OCI-LY1 (cell line): ENCODE data around the gene WHAMM.

Experiments
- H2AFZ ChIP-seq: fragments of 200-600 bp; sonication (generic), shearing (Covaris generic); 2 replicates; pipeline ENCODE4 v1.6.0; 2014; ENCODE audit warnings: antibody characterized with exemption, mild to moderate bottlenecking, low read length
- H3F3A ChIP-seq: fragments of 200-600 bp; sonication (generic), shearing (Covaris generic); 2 replicates; pipeline ENCODE4 v1.6.0; 2014; ENCODE audit warnings: mild to moderate bottlenecking, antibody characterized with exemption, low read length, moderate library complexity; ENCODE audit not compliant: insufficient read depth
- H3K27ac ChIP-seq: fragments of 200-600 bp; sonication (generic); 2 replicates; pipeline ENCODE4 v1.5.1; 2014; ENCODE audit warnings: low read length, mixed run types, mild to moderate bottlenecking, low read depth; ENCODE audit not compliant: poor library complexity, severe bottlenecking
- H3K27me3 ChIP-seq: fragments of 200-600 bp; sonication (generic); 2 replicates; pipeline ENCODE4 v1.6.0; 2014; ENCODE audit warnings: antibody characterized with exemption, mild to moderate bottlenecking, low read length, moderate library complexity; ENCODE audit not compliant: insufficient read depth
- H3K36me3 ChIP-seq: fragments of 200-600 bp; sonication (generic); 2 replicates; pipeline ENCODE4 v1.6.1; 2014; ENCODE audit warnings: mild to moderate bottlenecking, antibody characterized with exemption, low read length, moderate library complexity, mixed read lengths; ENCODE audit not compliant: insufficient read depth
- H3K4me1 ChIP-seq: fragments of 200-600 bp; sonication (generic); 2 replicates; pipeline ENCODE4 v1.5.1; 2014; ENCODE audit warnings: mild to moderate bottlenecking, low read length, moderate library complexity; ENCODE audit not compliant: insufficient read depth, severe bottlenecking
- H3K4me2 ChIP-seq: fragments of 200-600 bp; sonication (generic), shearing (Covaris generic); 2 replicates; pipeline ENCODE4 v1.6.1; 2014; ENCODE audit warnings: low read length
- H3K4me3 ChIP-seq: fragments of 200-600 bp; sonication (generic); 2 replicates; pipeline ENCODE4 v1.5.1; 2014; ENCODE audit warnings: low read length, low read depth, mild to moderate bottlenecking, mixed read lengths; ENCODE audit not compliant: poor library complexity, severe bottlenecking
- H3K79me2 ChIP-seq: fragments of 200-600 bp; shearing (Covaris generic); 2 replicates; pipeline ENCODE4 v1.6.1; 2016; ENCODE audit warnings: mixed run types, low read length, mixed read lengths; ENCODE audit not compliant: insufficient read depth
- H3K9ac ChIP-seq: fragments of 200-600 bp; sonication (generic), shearing (Covaris generic); 2 replicates; pipeline ENCODE4 v1.6.1; 2014; ENCODE audit warnings: mild to moderate bottlenecking, low read length, mixed read lengths
- H3K9me2 ChIP-seq: fragments of 200-600 bp; sonication (generic), shearing (Covaris generic); 2 replicates; pipeline ENCODE4 v1.6.1; 2014; ENCODE audit warnings: low read depth, mild to moderate bottlenecking, low read length, mixed read lengths
- H3K9me3 ChIP-seq: fragments of 200-600 bp; shearing (Covaris generic); 2 replicates; pipeline ENCODE4 v1.6.1; 2014; ENCODE audit warnings: low read length, mixed read lengths
- H4K20me1 ChIP-seq: fragments of 200-600 bp; sonication (generic), shearing (Covaris generic); 2 replicates; pipeline ENCODE4 v1.6.0; 2016; ENCODE audit warnings: mild to moderate bottlenecking, low read length; ENCODE audit not compliant: insufficient read depth
- CTCF ChIP-seq: fragments of 200-600 bp; sonication (generic), shearing (Covaris generic); IDR thresholded peaks from 2 replicates; pipeline ENCODE4 v1.5.1; 2017; ENCODE audit warnings: mild to moderate bottlenecking, antibody characterized with exemption, low read length, moderate library complexity, mixed read lengths
- EZH2 ChIP-seq: fragments of 200-600 bp; sonication (generic), shearing (Covaris generic); IDR thresholded peaks from 2 replicates; pipeline ENCODE4 v1.8.0; 2017; ENCODE audit warnings: borderline replicate concordance, mixed run types, mild to moderate bottlenecking, antibody characterized with exemption, low read length, moderate library complexity, mixed read lengths

The WHAMM gene

GRCh38 chr15:82771789-82772607, 37.4 kb upstream of the WHAMM start:
- H4K20me1 ChIP-seq: no peaks in the 10 kb centered on the region
- no peaks in the 10 kb centered on the region for H3K79me2 ChIP-seq
- H3K36me3 ChIP-seq: no peaks in the 10 kb centered on the region
- TF ChIP-seq EZH2 (no peak), CTCF (no peak)
- no peaks in the 10 kb centered on the region for H3K9me2 ChIP-seq
- no peak overlapping the region for H3K27ac ChIP-seq
- no peak overlapping the region for H3K4me2 ChIP-seq
- H2AFZ ChIP-seq: no peak overlapping the region
- no peaks in the 10 kb centered on the region for H3K4me1 ChIP-seq
- no peaks in the 10 kb centered on the region for H3K9me3 ChIP-seq
- H3K9ac ChIP-seq: no peak overlapping the region
- H3K4me3 ChIP-seq: no peak overlapping the region
- H3F3A ChIP-seq: no peaks in the 10 kb centered on the region
- H3K27me3 ChIP-seq: no peaks in the 10 kb centered on the region

- Histone ChIP-seq H3F3A (no peaks in the 10 kb centered on the region), H3K4me2 (no peak overlapping the region), H3K9me2 (no peaks in the 10 kb centered on the region), H3K36me3 (no peaks in the 10 kb centered on the region), H3K27ac (no peak overlapping the region), H3K9me3 (no peaks in the 10 kb centered on the region), H4K20me1 (no peaks in the 10 kb centered on the region), H3K9ac (no peak overlapping the region), H3K4me1 (no peaks in the 10 kb centered on the region), H2AFZ (no peak overlapping the region), H3K27me3 (no peaks in the 10 kb centered on the region), H3K79me2 (no peaks in the 10 kb centered on the region), H3K4me3 (no peak overlapping the region)
- TF ChIP-seq CTCF: no peak
- no peak for TF ChIP-seq EZH2
These were observed 34.9 kb upstream of the WHAMM start for GRCh38 chr15:82774496-82774895.

- H3K9me2 ChIP-seq: no peaks in the 10 kb centered on the region
- no peak overlapping the region for H3K4me2 ChIP-seq
- H3F3A ChIP-seq: no peaks in the 10 kb centered on the region
- no peaks in the 10 kb centered on the region for H3K79me2 ChIP-seq
- TF ChIP-seq EZH2: no peak
- TF ChIP-seq CTCF: no peak
- no peak overlapping the region for H3K4me3 ChIP-seq
- H3K9me3 ChIP-seq: no peaks in the 10 kb centered on the region
- no peaks in the 10 kb centered on the region for H3K36me3 ChIP-seq
- no peak overlapping the region for H2AFZ ChIP-seq
- H3K27me3 ChIP-seq: no peaks in the 10 kb centered on the region
- H4K20me1 ChIP-seq: no peaks in the 10 kb centered on the region
- no peak overlapping the region for H3K27ac ChIP-seq
- no peak overlapping the region for H3K9ac ChIP-seq
- H3K4me1 ChIP-seq: no peaks in the 10 kb centered on the region
These were observed 30.7 kb upstream of the WHAMM start for GRCh38 chr15:82778755-82779154.
